Ovary (tissue), 3 donors: ENCODE results near the gene PRLH.

Experiments used
- CTCF ChIP-seq, 3 donors: fragments of 450-650 bp in 2 of 3; fragments of 200-600 bp in 1 of 3; IDR thresholded peaks; one replicate each; pipeline versions ENCODE4 v1.5.1 to v1.8.0; 2016 to 2022; ENCODE audit warnings: antibody characterized with exemption in 3 of 3, mild to moderate bottlenecking in 1 of 3
- EP300 ChIP-seq: sonication (generic); formaldehyde crosslinking; IDR thresholded peaks from one replicate; pipeline ENCODE4 v1.6.1; 2017; ENCODE audit warnings: antibody characterized with exemption
- POLR2A ChIP-seq: fragments of 450-650 bp; IDR thresholded peaks from one replicate; pipeline ENCODE4 v1.6.1; 2017; ENCODE audit warnings: antibody characterized with exemption, mild to moderate bottlenecking, moderate library complexity
- donor health status: DM: no; HTN: no; CAD: no.

GRCh38 chr2:237577956-237578870, 11.8 kb downstream of the PRLH start:
- TF ChIP-seq CTCF (IDR thresholded peaks at IDR 0.05): no peak
- TF ChIP-seq POLR2A: no peak
- no peak for TF ChIP-seq EP300
